Pancreas (tissue), 10 donors: ENCODE measurements around the gene STXBP4. TPM values are rescaled to one million over a fixed set of nuclear protein-coding genes. Genes with fewer than 3 reads are reported as not detected.

Experiments
- ATAC-seq, 4 donors: fragments of 200-7000 bp; cut with Tn5 transposase; one replicate each; pipeline versions ENCODE4 v1.8.0 to v1.9.1; 2020; ENCODE audit warnings: mild to moderate bottlenecking in 4 of 4, moderate library complexity in 4 of 4
- DNase-seq, 6 donors: peaks; one replicate each; pipeline ENCODE4 v3.0.0-alpha.2; 2020
- FAIRE-seq: peaks from 2 replicates; lab custom pipeline; 2012; peaks lifted over from hg19 to GRCh38; lab: Jason Lieb, UNC
- H3K27ac ChIP-seq, 4 donors: fragments of 200-600 bp; sonication (generic); 1 replicate in 3 of 4; 2 replicates in 1 of 4; pipeline versions ENCODE4 v1.5.0 to v1.8.0; 2020
- H3K27me3 ChIP-seq, 4 donors: fragments of 200-600 bp; one replicate each; pipeline ENCODE4 v1.8.0; 2021
- H3K36me3 ChIP-seq, 3 donors: fragments of 200-600 bp; sonication (generic) in 1 of 3; one replicate each; pipeline versions ENCODE4 v1.5.0 to v1.8.0; 2020 to 2021
- H3K4me1 ChIP-seq, 3 donors: fragments of 200-600 bp; one replicate each; pipeline ENCODE4 v1.8.0; 2021
- H3K4me3 ChIP-seq, 4 donors: fragments of 200-600 bp; sonication (generic) in 2 of 4; one replicate each; pipeline versions ENCODE4 v1.5.0 to v1.8.0; 2020 to 2021
- H3K9me3 ChIP-seq, 4 donors: fragments of 200-600 bp; one replicate each; pipeline ENCODE4 v1.8.0; 2021
- WGBS, 2 donors: extraction: QIAGEN DNeasy Blood & Tissue Kit; methylation state at CpG; one replicate each; pipeline ENCODE4 v1.1.7; 2013; 5-methylcytosine and 5-hydroxymethylcytosine counted together
- intact Hi-C, 3 donors: fragments of 100-400 bp; cut with DNase I; formaldehyde crosslinking; loops; one replicate each; pipeline versions ENCODE4 v1.11.1 to v1.14.2; 2022
- polyA plus RNA-seq, 2 donors: library from polyadenylated mRNA; stranded (reverse); fragments of 200-250 nt; gene quantifications; one replicate each; pipeline ENCODE4 v1.2.3, GENCODE V29; 2013
- total RNA-seq, 6 donors: library from RNA; stranded (reverse); fragmentation: NEBNext Ultra II Directional in 4 of 6; extraction: Animal tissue kit (Norgen Biotek cat#: 25700) in 4 of 6; gene quantifications; one replicate each; pipeline versions ENCODE4 v1.2.1 to v1.2.4, GENCODE V29; 2021 to 2023
- TF ChIP-seq, protein P1 (sequence below), 4 donors: fragments of 200-600 bp; sonication (generic) in 3 of 4; IDR thresholded peaks; one replicate each; pipeline versions ENCODE4 v1.5.0 to v1.8.0; 2021; ENCODE audit warnings: antibody characterized with exemption in 4 of 4
- donor health status: healthy with polysubstance abuse.
- donor health status: DM: no; HTN: no; CAD: no; lungs with moderate emphysema.
- donor health status: DM: no; HTN: no; CAD: no.
- donor health status: control.
- donor health status: control.
- donor health status: Bipolar disorder and iron deficiency.
- donor health status: DM: yes; HTN: yes; CAD: no.
- donor health status: DM: no; HTN: no; CAD: no.
- donor health status: DM: no; HTN: no; CAD: no.
- donor health status: DM: yes; HTN: yes; CAD: no.

STXBP4 gene
- total and polyA plus RNA-seq, 8 donors: 0.72 to 12.6 (median 5.4) TPM

DNA sequence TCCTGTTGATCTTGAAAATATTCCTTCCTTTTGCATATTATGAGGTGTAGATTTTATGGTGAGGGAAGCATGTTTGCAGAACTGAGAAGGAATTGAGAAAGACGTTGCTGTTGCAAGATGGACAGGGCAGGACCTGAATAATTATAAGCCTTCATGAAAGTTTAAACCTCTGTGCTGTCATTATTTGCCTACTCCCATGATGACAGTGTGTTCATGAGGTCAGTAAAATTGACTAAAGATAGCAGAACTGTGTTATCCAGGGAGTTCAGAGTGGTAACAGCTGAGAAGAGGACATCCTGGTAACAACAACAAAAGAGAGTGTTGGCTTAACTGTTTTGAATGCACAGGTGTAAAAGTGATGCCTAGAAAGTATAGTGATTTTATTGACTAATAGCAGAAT lies 250.9 kb downstream of the STXBP4 start:
- H3K4me3 ChIP-seq: no peak overlapping the region
- no peaks in the 10 kb centered on the region for H3K36me3 ChIP-seq
- no peak for DNase-seq
- no peaks in the 10 kb centered on the region for H3K4me1 ChIP-seq
- no peak for FAIRE-seq
- no peak for ATAC-seq
- H3K27ac ChIP-seq: no peak overlapping the region
- no peaks in the 10 kb centered on the region for H3K27me3 ChIP-seq
- intact Hi-C loops: no loop called here
- no peaks in the 10 kb centered on the region for H3K9me3 ChIP-seq
- TF ChIP-seq, protein P1, sequence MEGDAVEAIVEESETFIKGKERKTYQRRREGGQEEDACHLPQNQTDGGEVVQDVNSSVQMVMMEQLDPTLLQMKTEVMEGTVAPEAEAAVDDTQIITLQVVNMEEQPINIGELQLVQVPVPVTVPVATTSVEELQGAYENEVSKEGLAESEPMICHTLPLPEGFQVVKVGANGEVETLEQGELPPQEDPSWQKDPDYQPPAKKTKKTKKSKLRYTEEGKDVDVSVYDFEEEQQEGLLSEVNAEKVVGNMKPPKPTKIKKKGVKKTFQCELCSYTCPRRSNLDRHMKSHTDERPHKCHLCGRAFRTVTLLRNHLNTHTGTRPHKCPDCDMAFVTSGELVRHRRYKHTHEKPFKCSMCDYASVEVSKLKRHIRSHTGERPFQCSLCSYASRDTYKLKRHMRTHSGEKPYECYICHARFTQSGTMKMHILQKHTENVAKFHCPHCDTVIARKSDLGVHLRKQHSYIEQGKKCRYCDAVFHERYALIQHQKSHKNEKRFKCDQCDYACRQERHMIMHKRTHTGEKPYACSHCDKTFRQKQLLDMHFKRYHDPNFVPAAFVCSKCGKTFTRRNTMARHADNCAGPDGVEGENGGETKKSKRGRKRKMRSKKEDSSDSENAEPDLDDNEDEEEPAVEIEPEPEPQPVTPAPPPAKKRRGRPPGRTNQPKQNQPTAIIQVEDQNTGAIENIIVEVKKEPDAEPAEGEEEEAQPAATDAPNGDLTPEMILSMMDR (IDR thresholded peaks at IDR 0.05): no peak
- 58 to 75% methylated on average over 1 of the region's 1 CpG for WGBS, 2 donors

DNA sequence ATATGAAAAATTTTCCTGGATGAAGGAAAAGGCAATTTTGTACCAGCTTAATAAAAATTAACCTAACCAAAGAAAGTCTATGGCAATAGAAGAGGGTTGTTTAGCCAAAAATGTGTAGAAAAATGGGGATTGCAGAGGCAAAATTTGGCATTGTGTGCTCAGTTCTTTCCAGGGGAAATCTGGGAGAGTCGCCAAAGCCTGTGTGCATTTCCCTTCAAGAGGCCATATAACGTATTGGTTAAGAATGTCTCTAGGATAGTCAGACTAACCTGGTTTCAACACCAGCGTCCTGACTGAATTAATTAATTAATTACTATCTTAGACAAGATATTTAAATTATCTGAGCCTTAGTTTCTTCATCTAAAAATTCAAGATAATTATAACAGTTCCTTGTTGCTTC lies 251.4 kb downstream of the STXBP4 start:
- FAIRE-seq (no peak), ATAC-seq (no peak), DNase-seq (no peak)
- Histone ChIP-seq H3K4me3 (no peak overlapping the region), H3K4me1 (no peaks in the 10 kb centered on the region), H3K36me3 (no peaks in the 10 kb centered on the region), H3K27me3 (no peaks in the 10 kb centered on the region), H3K27ac (no peak overlapping the region), H3K9me3 (no peaks in the 10 kb centered on the region)
- intact Hi-C loops: no loop called here
- TF ChIP-seq, protein P1 (IDR thresholded peaks at IDR 0.05): no peak
- 50% methylated on average over 3 of the region's 3 CpGs for WGBS, 2 donors

Other genes starting within 250 kb of the STXBP4 start
- 10 to 100 TPM; 29.4 to 39.0 (median 33.1) TPM for gene TOM1L1, start 67.9 kb upstream of the STXBP4 start, total RNA-seq
- 10 to 100 TPM; 14.2 to 29.9 TPM for gene TOM1L1, start 67.9 kb upstream of the STXBP4 start, polyA plus RNA-seq
- 10 to 100 TPM; 13.1 to 26.2 (median 17.8) TPM for gene COX11, start 111 bp upstream of the STXBP4 start, total RNA-seq
- 10 to 100 TPM; 12.6 to 29.1 TPM for gene COX11, start 111 bp upstream of the STXBP4 start, polyA plus RNA-seq